ENCODE data around the gene TPST2.
A peak's percentile ranks its signal among the peaks of the same experiment; 100 is the strongest.

Gene TPST2

GRCh38 chr22:26558248-26558895, 31.6 kb downstream of the TPST2 start:
- no peak for TF ChIP-seq CTCF (IDR thresholded peaks at IDR 0.05; ENCODE audit: unreplicated experiment in 3 of 3)
- peaks cover 4% of the 10 kb centered on the region for H3K27me3 Mint-ChIP-seq (ENCODE audit: low read depth)
- no peaks in the 10 kb centered on the region for H3K36me3 Mint-ChIP-seq (ENCODE audit: low read depth)
- H3K4me3 Mint-ChIP-seq, result no peak overlapping the region
- H3K9me3 Mint-ChIP-seq, result no peaks in the 10 kb centered on the region
- H3K4me1 Mint-ChIP-seq, result peaks cover 20% of the 10 kb centered on the region
- peak overlapping the region in 1 of 3 experiments; percentile 20 for H3K27ac Mint-ChIP-seq

- H3K9me3 Mint-ChIP-seq, result no peaks in the 10 kb centered on the region
- no peak overlapping the region for H3K4me3 Mint-ChIP-seq
- H3K27ac Mint-ChIP-seq, result peak overlapping the region in 1 of 3 experiments; percentile 63
- TF ChIP-seq CTCF (IDR thresholded peaks at IDR 0.05; ENCODE audit: unreplicated experiment in 3 of 3), result no peak
- peaks cover 20% of the 10 kb centered on the region for H3K4me1 Mint-ChIP-seq
- no peaks in the 10 kb centered on the region for H3K36me3 Mint-ChIP-seq (ENCODE audit: low read depth)
- H3K27me3 Mint-ChIP-seq (ENCODE audit: low read depth), result peaks cover 4% of the 10 kb centered on the region
Measured at GRCh38 chr22:26556904-26557303, 33.0 kb downstream of the TPST2 start.

- Mint-ChIP-seq H3K4me3 (no peak overlapping the region), H3K9me3 (no peaks in the 10 kb centered on the region), H3K4me1 (peaks cover 22% of the 10 kb centered on the region), H3K27me3 (ENCODE audit: low read depth) (peaks cover 4% of the 10 kb centered on the region), H3K36me3 (ENCODE audit: low read depth) (no peaks in the 10 kb centered on the region), H3K27ac (peak overlapping the region in 1 of 3 experiments; percentile 15)
- no peak for TF ChIP-seq CTCF (IDR thresholded peaks at IDR 0.05; ENCODE audit: unreplicated experiment in 3 of 3)
Measured at GRCh38 chr22:26555478-26555877, 34.5 kb downstream of the TPST2 start.

GRCh38 chr22:26554956-26555355, 35.0 kb downstream of the TPST2 start:
- no peaks in the 10 kb centered on the region for H3K36me3 Mint-ChIP-seq (ENCODE audit: low read depth)
- peaks cover 28% of the 10 kb centered on the region for H3K4me1 Mint-ChIP-seq
- peaks cover 4% of the 10 kb centered on the region for H3K27me3 Mint-ChIP-seq (ENCODE audit: low read depth)
- peak overlapping the region in 1 of 3 experiments; percentile 14 for H3K27ac Mint-ChIP-seq
- no peak for TF ChIP-seq CTCF (IDR thresholded peaks at IDR 0.05; ENCODE audit: unreplicated experiment in 3 of 3)
- H3K4me3 Mint-ChIP-seq, result no peak overlapping the region
- H3K9me3 Mint-ChIP-seq, result no peaks in the 10 kb centered on the region

GRCh38 chr22:26553056-26553752, 36.7 kb downstream of the TPST2 start:
- Mint-ChIP-seq H3K4me1 (peaks cover 20% of the 10 kb centered on the region), H3K27ac (no peak overlapping the region), H3K9me3 (no peaks in the 10 kb centered on the region), H3K4me3 (no peak overlapping the region), H3K27me3 (ENCODE audit: low read depth) (peaks cover 4% of the 10 kb centered on the region), H3K36me3 (ENCODE audit: low read depth) (no peaks in the 10 kb centered on the region)
- no peak for TF ChIP-seq CTCF (IDR thresholded peaks at IDR 0.05; ENCODE audit: unreplicated experiment in 3 of 3)

- Mint-ChIP-seq H3K9me3 (no peaks in the 10 kb centered on the region), H3K36me3 (ENCODE audit: low read depth) (no peaks in the 10 kb centered on the region), H3K27ac (no peak overlapping the region), H3K4me3 (no peak overlapping the region), H3K4me1 (peaks cover 18% of the 10 kb centered on the region), H3K27me3 (ENCODE audit: low read depth) (peaks cover 4% of the 10 kb centered on the region)
- TF ChIP-seq CTCF (IDR thresholded peaks at IDR 0.05; ENCODE audit: unreplicated experiment in 3 of 3), result no peak
Measured at GRCh38 chr22:26552466-26552865, 37.5 kb downstream of the TPST2 start.

All from nephron (organoid).